Measurements from ENCODE around the gene SALL1.

DNA sequence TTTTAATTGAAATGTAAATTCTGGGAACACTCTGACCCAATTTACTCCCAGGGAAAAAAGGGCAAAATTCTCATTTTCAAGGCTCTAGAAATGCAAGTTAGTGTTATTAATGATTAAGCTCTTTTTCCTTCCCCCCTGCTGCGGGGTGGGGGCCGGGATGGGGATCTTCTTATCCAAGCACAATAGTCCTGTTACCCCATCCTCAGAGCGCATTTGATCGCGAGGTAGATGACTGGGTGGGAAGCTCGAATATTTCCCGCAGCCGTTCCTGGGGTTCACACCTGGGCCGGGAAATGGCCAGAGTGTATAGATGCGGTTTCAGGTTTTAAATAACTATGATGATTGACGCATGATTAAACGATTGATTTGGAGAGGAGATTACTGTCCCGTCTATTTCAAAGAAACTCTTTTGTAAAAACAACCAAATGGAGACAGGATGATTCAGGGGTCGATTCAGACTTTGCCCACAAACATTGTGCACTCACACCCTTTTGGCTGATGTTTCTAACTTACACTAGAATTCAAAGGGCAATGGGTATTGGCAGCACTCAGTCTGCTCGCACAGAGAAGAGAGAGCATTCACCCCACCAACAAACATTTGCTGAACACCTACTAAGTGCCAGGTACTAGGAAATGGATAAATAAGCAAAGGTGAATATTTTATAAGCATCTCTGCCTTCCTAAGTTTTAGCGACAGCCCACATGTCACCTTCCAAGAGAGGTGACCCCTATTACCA lies 55.0 kb downstream of the SALL1 start:
- no peak for TF ChIP-seq POLR2AphosphoS5 (IDR thresholded peaks at IDR 0.05; ENCODE audit: insufficient read depth, low read depth, low read length)
- no peak for TF ChIP-seq EZH2 (IDR thresholded peaks at IDR 0.05; ENCODE audit: borderline replicate concordance, low read depth, low read length, severe bottlenecking)
- TF ChIP-seq, protein P1, sequence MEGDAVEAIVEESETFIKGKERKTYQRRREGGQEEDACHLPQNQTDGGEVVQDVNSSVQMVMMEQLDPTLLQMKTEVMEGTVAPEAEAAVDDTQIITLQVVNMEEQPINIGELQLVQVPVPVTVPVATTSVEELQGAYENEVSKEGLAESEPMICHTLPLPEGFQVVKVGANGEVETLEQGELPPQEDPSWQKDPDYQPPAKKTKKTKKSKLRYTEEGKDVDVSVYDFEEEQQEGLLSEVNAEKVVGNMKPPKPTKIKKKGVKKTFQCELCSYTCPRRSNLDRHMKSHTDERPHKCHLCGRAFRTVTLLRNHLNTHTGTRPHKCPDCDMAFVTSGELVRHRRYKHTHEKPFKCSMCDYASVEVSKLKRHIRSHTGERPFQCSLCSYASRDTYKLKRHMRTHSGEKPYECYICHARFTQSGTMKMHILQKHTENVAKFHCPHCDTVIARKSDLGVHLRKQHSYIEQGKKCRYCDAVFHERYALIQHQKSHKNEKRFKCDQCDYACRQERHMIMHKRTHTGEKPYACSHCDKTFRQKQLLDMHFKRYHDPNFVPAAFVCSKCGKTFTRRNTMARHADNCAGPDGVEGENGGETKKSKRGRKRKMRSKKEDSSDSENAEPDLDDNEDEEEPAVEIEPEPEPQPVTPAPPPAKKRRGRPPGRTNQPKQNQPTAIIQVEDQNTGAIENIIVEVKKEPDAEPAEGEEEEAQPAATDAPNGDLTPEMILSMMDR (IDR thresholded peaks at IDR 0.05; ENCODE audit: extremely low read depth in 1 of 2, insufficient read depth in 1 of 2, low read depth in 1 of 2, low read length in 2 of 2), result no peak
- TF ChIP-seq, protein P2, sequence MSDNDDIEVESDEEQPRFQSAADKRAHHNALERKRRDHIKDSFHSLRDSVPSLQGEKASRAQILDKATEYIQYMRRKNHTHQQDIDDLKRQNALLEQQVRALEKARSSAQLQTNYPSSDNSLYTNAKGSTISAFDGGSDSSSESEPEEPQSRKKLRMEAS (IDR thresholded peaks at IDR 0.05; ENCODE audit: insufficient read depth, insufficient read length), result no peak
- no peak for TF ChIP-seq MYC (IDR thresholded peaks at IDR 0.05; ENCODE audit: low read depth, low read length)
- TF ChIP-seq POLR2A (IDR thresholded peaks at IDR 0.05; ENCODE audit: low read depth, low read length), result no peak
- TF ChIP-seq FOS (IDR thresholded peaks at IDR 0.05; ENCODE audit: borderline replicate concordance, insufficient read depth, low read length), result no peak
- no peak for TF ChIP-seq GATA2 (IDR thresholded peaks at IDR 0.05; ENCODE audit: insufficient read depth, insufficient read length, low read depth, low read length)
- no peak for TF ChIP-seq JUN (IDR thresholded peaks at IDR 0.05; ENCODE audit: borderline replicate concordance, insufficient read depth, insufficient read length, low read depth)
